Muscle layer of duodenum (tissue), 2 donors: ENCODE data around the gene WDR38.

Experiments
- H3K27ac ChIP-seq: one replicate; pipeline ENCODE4 v1.7.0; 2013; ENCODE audit warnings: mild to moderate bottlenecking, low read length
- H3K27me3 ChIP-seq: one replicate; pipeline ENCODE4 v1.7.0; 2013; ENCODE audit warnings: low read depth, mild to moderate bottlenecking, control low read depth, low read length
- H3K36me3 ChIP-seq, 2 donors: one replicate each; pipeline ENCODE4 v1.7.0; 2013; ENCODE audit warnings: low read length in 2 of 2, control low read depth in 1 of 2, mild to moderate bottlenecking in 1 of 2; ENCODE audit not compliant: insufficient read depth in 2 of 2, control insufficient read depth in 1 of 2
- H3K4me1 ChIP-seq, 2 donors: one replicate each; pipeline ENCODE4 v1.7.0; 2013; ENCODE audit warnings: low read length in 2 of 2, mild to moderate bottlenecking in 2 of 2, control low read depth in 1 of 2, moderate library complexity in 1 of 2; ENCODE audit not compliant: insufficient read depth in 2 of 2, control insufficient read depth in 1 of 2
- H3K4me3 ChIP-seq, 2 donors: one replicate each; pipeline ENCODE4 v1.7.0; 2013; ENCODE audit warnings: low read length in 2 of 2, low read depth in 1 of 2, mild to moderate bottlenecking in 1 of 2
- H3K9me3 ChIP-seq, 2 donors: one replicate each; pipeline ENCODE4 v1.7.0; 2013; ENCODE audit warnings: low read length in 2 of 2, control low read depth in 1 of 2, mild to moderate bottlenecking in 1 of 2; ENCODE audit not compliant: control insufficient read depth in 1 of 2
- donor health status: healthy.

Gene WDR38

GRCh38 chr9:124877021-124877782 lies 23.9 kb downstream of the WDR38 start:
- Histone ChIP-seq H3K27me3 (no peaks in the 10 kb centered on the region), H3K9me3 (no peaks in the 10 kb centered on the region), H3K27ac (no peak overlapping the region), H3K4me1 (peaks cover 11 to 15% of the 10 kb centered on the region in 2 donors), H3K36me3 (peaks cover 75 to 82% of the 10 kb centered on the region in 2 donors), H3K4me3 (no peak overlapping the region)

GRCh38 chr9:124878021-124878420 lies 24.8 kb downstream of the WDR38 start:
- Histone ChIP-seq H3K36me3 (peaks cover 74 to 88% of the 10 kb centered on the region in 2 donors), H3K9me3 (no peaks in the 10 kb centered on the region), H3K4me1 (peaks cover 5 to 7% of the 10 kb centered on the region in 2 donors), H3K27me3 (no peaks in the 10 kb centered on the region), H3K27ac (no peak overlapping the region), H3K4me3 (no peak overlapping the region)

- peaks cover 70 to 85% of the 10 kb centered on the region in 2 donors for H3K36me3 ChIP-seq
- no peaks in the 10 kb centered on the region for H3K9me3 ChIP-seq
- no peak overlapping the region for H3K4me3 ChIP-seq
- H3K4me1 ChIP-seq = peaks cover under 1 to 2% of the 10 kb centered on the region in 2 donors
- no peaks in the 10 kb centered on the region for H3K27me3 ChIP-seq
- H3K27ac ChIP-seq = no peak overlapping the region
Observed at GRCh38 chr9:124878518-124878917, 25.3 kb downstream of the WDR38 start.

GRCh38 chr9:124879226-124879625 lies 26.0 kb downstream of the WDR38 start:
- H3K27me3 ChIP-seq = no peaks in the 10 kb centered on the region
- no peaks in the 10 kb centered on the region for H3K9me3 ChIP-seq
- peaks cover 65 to 79% of the 10 kb centered on the region in 2 donors for H3K36me3 ChIP-seq
- no peak overlapping the region for H3K4me3 ChIP-seq
- H3K4me1 ChIP-seq = no peaks in the 10 kb centered on the region
- H3K27ac ChIP-seq = no peak overlapping the region

GRCh38 chr9:124880501-124880900 lies 27.2 kb downstream of the WDR38 start:
- Histone ChIP-seq H3K4me1 (no peaks in the 10 kb centered on the region), H3K9me3 (no peaks in the 10 kb centered on the region), H3K36me3 (peaks cover 59 to 81% of the 10 kb centered on the region in 2 donors), H3K27ac (no peak overlapping the region), H3K4me3 (no peak overlapping the region), H3K27me3 (no peaks in the 10 kb centered on the region)

GRCh38 chr9:124881138-124881743 lies 28.0 kb downstream of the WDR38 start:
- Histone ChIP-seq H3K4me1 (no peaks in the 10 kb centered on the region), H3K36me3 (peaks cover 60 to 82% of the 10 kb centered on the region in 2 donors), H3K27me3 (no peaks in the 10 kb centered on the region), H3K4me3 (no peak overlapping the region), H3K9me3 (no peaks in the 10 kb centered on the region), H3K27ac (no peak overlapping the region)

GRCh38 chr9:124882231-124882630 lies 29.0 kb downstream of the WDR38 start:
- Histone ChIP-seq H3K4me3 (no peak overlapping the region), H3K9me3 (no peaks in the 10 kb centered on the region), H3K27ac (no peak overlapping the region), H3K36me3 (peaks cover 58 to 82% of the 10 kb centered on the region in 2 donors), H3K27me3 (no peaks in the 10 kb centered on the region), H3K4me1 (no peaks in the 10 kb centered on the region)

GRCh38 chr9:124884376-124884775 lies 31.1 kb downstream of the WDR38 start:
- peaks cover 51 to 82% of the 10 kb centered on the region in 2 donors for H3K36me3 ChIP-seq
- no peaks in the 10 kb centered on the region for H3K9me3 ChIP-seq
- H3K4me1 ChIP-seq = no peaks in the 10 kb centered on the region
- no peak overlapping the region for H3K27ac ChIP-seq
- no peaks in the 10 kb centered on the region for H3K27me3 ChIP-seq
- no peak overlapping the region for H3K4me3 ChIP-seq

GRCh38 chr9:124885551-124885950 lies 32.3 kb downstream of the WDR38 start:
- Histone ChIP-seq H3K36me3 (peaks cover 49 to 84% of the 10 kb centered on the region in 2 donors), H3K4me3 (no peak overlapping the region), H3K9me3 (no peaks in the 10 kb centered on the region), H3K27me3 (no peaks in the 10 kb centered on the region), H3K4me1 (no peaks in the 10 kb centered on the region), H3K27ac (no peak overlapping the region)

- no peaks in the 10 kb centered on the region for H3K9me3 ChIP-seq
- no peaks in the 10 kb centered on the region for H3K4me1 ChIP-seq
- H3K27me3 ChIP-seq = no peaks in the 10 kb centered on the region
- H3K4me3 ChIP-seq = no peak overlapping the region
- peaks cover 49 to 82% of the 10 kb centered on the region in 2 donors for H3K36me3 ChIP-seq
- H3K27ac ChIP-seq = no peak overlapping the region
Observed at GRCh38 chr9:124886461-124886860, 33.2 kb downstream of the WDR38 start.

- peaks cover 44 to 77% of the 10 kb centered on the region in 2 donors for H3K36me3 ChIP-seq
- H3K4me1 ChIP-seq = no peaks in the 10 kb centered on the region
- H3K27ac ChIP-seq = no peak overlapping the region
- H3K4me3 ChIP-seq = no peak overlapping the region
- no peaks in the 10 kb centered on the region for H3K27me3 ChIP-seq
- H3K9me3 ChIP-seq = no peaks in the 10 kb centered on the region
Observed at GRCh38 chr9:124886866-124887492, 33.7 kb downstream of the WDR38 start.
